ENCODE measurements around the gene SGCA. TPM values are rescaled to one million over a fixed set of nuclear protein-coding genes. Genes with fewer than 3 reads are reported as not detected.

SGCA gene
- total RNA-seq, 2 experiments from 2014 or later = not detected

DNA sequence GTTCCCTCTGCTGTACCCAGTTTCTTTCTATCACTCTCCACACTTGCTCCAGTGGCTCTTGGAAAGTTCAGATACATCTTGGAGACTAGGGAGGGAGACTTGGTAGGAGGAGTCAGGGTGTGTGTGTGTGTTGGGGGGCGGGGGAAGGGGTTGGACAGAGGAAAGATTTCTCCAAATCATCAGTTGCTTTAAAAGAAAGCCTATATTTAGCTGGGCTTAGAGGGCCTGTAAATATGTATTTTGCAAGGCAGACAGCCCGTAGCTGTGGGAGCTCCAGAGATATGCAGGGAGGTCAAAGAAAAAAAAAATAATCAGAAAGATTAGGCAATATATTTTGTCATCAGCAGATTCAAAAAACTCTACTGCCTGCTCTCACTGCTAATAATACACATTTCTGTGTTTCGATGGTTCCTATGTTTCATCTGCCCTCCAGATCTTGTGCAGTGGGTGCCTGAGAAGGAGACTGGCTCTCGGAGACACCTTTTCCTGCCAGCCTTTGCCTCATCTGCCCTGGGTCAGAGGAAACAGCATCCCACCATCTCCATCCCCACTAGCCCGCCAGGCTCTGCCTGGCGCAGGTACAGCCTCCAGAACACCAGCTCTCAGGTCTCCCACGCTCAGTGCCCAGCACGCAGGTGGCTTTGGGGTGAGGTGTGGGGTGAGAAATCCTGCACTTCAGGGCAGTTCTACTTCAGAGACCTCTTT lies 10.5 kb upstream of the SGCA start:
- POLR2A ChIA-PET = no interaction called here
- CTCF ChIA-PET = interaction anchor here (0.6 to 0.8 kb wide), 3 partner anchors 9 to 52 kb away, joined by 3 to 4 read pairs (median 3); no protein-coding TSS in a partner anchor

DNA sequence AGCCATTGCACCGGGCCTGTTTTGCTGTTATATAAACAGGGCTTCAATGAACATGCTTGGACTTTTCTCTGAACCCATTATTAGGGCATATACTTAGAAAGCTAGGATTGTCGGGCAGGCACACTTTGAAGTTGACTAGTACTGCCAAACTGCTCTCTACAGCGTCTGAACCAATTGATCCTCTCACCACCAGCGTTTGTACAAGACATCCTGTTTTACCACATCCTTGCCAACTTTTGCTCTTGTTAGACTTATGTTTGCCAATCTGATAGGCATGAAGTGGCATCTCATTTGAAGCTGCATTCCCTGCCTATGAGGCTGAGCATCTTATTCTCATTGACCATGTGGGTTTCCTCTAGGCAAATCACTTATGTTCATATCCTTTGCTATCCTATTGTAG lies 7.9 kb upstream of the SGCA start:
- POLR2A ChIA-PET = no interaction called here
- CTCF ChIA-PET = interaction anchor here (0.9 kb wide), 2 partner anchors 10 to 18 kb away, joined by 3 read pairs; no protein-coding TSS in a partner anchor

DNA sequence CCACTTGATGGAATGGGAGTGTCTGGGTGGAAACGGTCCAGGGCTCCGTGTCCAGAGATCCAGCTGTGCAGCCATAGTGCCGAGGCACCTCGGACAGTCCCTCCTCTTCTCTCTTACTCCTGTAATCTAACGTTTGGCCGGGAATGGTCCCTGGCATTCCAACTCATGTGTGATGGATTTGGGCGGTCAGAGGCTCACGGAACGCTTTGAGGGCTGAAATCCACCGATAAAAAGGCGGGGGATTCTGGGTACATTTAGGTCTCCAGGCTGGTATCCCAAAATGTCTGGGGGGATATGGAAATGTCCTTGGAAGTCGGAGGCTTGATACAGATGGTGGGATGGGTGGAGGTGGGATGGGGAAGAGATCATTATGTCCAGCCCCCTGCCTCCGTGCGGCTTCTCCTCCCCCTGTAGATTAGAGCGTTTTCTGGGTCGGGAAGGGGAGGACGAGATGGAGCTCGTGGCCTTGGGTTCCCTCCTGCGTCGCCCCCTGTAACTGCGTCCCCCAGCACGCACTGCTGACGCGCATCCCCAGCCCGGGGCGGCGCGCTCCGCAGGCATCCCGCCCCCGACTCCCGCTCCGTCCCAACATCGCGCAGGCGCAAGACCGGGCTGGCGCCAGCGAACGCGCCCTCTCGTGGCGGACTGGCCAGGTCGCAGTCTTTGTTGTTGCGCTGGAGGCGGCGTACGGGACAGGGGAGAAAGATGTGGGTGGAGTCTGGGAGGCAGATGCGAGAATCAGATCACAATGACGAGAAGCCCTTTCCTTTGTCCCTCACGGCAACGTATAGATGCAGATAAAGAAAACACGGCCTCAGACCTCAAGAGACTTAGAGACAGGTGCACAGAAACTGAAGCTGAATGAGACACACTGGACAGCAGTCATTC lies 4.5 kb upstream of the SGCA start:
- POLR2A ChIA-PET = interaction anchor here (0.5 to 2.3 kb wide), 4 partner anchors 9 to 264 kb away, joined by 3 to 16 read pairs (median 3); no protein-coding TSS in a partner anchor

DNA sequence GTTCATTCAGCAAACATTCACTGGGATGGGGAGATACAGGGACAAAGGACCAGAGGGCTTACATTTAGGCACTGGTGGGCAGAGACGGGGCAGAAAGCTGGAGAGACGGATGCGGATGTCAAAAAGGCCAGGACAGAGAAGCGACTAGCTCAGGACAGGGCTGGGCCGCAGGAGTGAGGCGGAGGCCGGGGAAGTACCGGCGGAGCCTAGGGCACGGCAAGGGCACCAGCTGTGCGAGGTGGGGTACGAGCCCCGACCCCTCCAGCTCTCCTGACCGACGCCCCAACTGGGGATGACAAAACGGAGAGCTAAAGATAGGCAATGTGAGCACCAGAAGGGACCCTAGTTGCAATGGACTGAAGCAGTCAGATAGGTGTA lies 3.9 kb upstream of the SGCA start:
- ChIA-PET POLR2A (interaction anchor here (0.6 to 2.3 kb wide), 2 partner anchors 10 to 134 kb away, joined by 3 to 16 read pairs; no protein-coding TSS in a partner anchor), CTCF (interaction anchor here (0.9 to 2.8 kb wide), 13 partner anchors 10 to 121 kb away, joined by 3 to 35 read pairs (median 9); partner anchors contain the start of gene PPP1R9B)

More for the DNA sequence above, 4.5 kb upstream of the SGCA start:
- CTCF ChIA-PET = interaction anchor here (0.7 to 2.8 kb wide), 17 partner anchors 9 to 121 kb away, joined by 3 to 35 read pairs (median 6); partner anchors contain the start of gene PPP1R9B

DNA sequence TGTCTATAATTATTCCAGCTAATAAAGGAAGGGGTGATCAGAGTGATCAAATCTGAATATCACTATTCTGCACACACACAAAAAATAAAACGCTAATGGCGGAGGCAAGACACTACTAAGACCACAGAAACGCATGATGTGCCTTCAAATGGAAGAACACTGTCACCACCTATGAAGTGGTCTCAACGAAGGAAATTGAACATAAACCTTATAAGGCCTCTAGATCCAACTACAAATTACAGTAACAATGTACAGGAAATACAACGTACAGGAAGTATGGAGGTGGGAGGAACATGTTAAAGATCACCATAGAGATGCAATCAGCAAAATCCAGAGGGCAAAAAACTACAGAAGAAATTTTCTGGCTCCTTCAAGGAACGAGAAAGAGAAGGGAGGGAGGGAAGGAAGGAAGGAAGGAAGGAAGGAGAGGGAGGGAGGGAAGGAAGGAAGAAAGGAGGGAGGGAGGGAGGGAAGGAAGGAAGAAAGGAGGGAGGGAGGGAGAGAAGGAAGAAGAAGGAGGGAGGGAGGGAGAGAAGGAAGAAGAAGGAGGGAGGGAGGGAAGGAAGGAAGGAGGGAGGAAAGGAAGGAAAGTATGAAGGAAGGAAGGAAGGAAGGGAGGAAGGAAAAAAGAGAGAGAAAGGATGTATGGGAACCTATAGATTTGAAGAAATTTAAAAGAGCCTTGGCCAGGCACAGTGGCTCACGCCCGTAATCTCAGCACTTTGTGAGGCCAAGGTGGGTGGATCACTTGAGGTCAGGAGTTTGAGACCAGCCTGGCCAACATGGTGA lies 3.1 kb upstream of the SGCA start:
- POLR2A ChIA-PET = interaction anchor here (2.3 kb wide), 1 partner anchor 11 kb away, joined by 16 read pairs; no protein-coding TSS in a partner anchor
- CTCF ChIA-PET = interaction anchor here (0.9 to 2.8 kb wide), 12 partner anchors 11 to 120 kb away, joined by 3 to 35 read pairs (median 10); partner anchors contain the start of gene PPP1R9B

DNA sequence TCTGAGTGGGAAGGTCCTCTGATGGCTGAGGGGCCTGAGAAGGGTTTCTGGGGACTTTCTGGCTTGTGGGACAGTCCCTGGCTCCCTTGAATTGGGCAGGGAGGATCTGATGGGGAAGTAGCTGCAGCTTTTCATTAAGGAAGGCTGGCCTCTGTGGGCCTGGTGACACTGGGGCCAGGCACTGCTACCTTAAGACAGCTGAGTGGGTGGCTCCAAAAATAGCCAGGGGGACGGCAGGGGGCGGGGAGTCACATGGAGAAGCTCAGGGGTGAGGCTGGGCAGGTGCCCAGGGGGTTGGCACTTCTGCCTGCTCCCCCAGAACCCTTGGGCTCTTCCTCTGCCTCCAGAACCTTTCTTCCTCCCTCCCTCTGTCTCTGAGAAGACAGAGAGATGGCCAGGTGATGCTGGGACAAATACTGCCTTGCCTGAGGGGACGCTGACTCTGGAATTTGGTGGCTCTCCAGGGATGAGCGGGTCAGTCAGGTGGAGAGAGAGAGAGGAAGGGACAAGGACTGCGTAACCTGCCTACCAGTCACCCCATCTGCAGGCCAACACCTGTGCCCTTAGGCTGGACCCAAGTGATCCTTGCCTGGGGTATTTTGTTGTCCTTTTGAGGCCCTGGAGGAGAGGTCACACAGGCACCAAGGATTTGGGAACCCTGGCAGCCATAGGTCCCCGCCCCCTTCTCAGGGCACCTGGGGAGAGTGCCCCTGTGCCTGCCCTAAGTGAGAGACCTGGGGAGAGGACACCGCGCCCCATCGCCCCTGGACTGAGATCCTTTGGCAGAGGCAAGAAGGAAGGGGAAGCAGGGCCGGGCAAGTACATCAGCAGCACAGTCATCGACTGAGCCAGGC lies 1.7 kb upstream of the SGCA start:
- POLR2A ChIA-PET = no interaction called here
- CTCF ChIA-PET = no interaction called here

DNA sequence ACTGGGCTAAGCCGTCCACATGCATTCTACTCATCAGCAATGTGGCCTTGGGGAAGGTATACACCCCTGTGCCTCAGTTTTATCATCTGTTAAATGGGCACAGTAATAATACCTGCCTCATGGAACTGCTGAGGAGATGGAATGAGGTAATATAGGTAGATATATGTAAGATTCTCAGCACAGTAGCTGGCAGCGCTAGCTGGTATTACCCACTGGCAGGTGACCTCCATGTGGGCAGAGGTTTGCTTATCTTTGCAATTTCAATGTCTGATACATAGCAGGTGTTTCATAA lies 1.2 kb upstream of the SGCA start:
- ChIA-PET CTCF (interaction anchor here (1.0 to 1.6 kb wide), 2 partner anchors 13 to 36 kb away, joined by 3 read pairs; no protein-coding TSS in a partner anchor), POLR2A (no interaction called here)

DNA sequence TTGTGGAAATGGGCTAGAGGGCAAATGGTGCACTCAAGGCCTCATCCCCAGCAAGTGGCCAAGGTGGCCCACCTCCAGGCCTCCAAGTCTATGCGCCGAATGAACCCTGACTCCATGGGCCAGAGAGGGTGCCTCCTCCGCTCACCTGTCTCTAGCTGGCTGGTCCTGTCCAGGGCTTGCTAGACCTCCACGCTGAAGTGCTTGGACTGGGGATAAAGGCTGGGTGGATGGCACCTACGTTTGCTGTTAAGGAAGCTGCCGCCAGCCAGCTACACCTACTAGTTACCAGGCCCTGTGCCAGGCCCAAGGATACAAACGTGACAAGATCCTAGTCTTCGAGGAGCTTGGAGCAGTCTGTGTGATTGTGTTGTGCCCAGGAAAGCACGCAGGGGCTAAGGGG lies 739 bp upstream of the SGCA start:
- POLR2A ChIA-PET = interaction anchor here (0.6 kb wide), 1 partner anchor 222 kb away, joined by 3 read pairs; no protein-coding TSS in a partner anchor
- CTCF ChIA-PET = interaction anchor here (0.7 to 1.6 kb wide), 5 partner anchors 13 to 71 kb away, joined by 3 to 4 read pairs (median 3); partner anchors contain the start of gene PPP1R9B

DNA sequence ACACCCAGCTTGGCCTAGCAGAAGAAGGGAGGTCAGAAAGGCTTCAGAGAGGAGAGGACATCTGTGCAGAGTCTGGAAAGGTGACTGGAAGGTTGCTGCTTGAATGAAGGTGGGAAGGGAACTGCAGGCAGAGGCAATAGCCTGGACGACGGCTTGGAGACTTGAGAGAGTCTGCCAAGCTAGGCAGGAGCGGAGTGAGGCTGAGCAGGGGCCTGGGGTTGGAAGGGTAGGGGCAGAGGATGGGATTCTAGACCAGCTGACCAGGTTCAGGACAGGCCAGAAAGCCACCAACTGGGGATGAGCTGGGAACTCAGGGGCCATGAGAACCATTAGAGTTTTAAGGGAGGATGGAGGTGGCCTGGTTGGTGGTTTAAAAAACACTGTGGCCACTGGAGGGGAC lies 339 bp upstream of the SGCA start:
- ChIA-PET POLR2A (interaction anchor here (0.6 kb wide), 1 partner anchor 222 kb away, joined by 3 read pairs; no protein-coding TSS in a partner anchor), CTCF (interaction anchor here (0.7 to 1.6 kb wide), 5 partner anchors 14 to 71 kb away, joined by 3 to 4 read pairs (median 3); partner anchors contain the start of gene PPP1R9B)

DNA sequence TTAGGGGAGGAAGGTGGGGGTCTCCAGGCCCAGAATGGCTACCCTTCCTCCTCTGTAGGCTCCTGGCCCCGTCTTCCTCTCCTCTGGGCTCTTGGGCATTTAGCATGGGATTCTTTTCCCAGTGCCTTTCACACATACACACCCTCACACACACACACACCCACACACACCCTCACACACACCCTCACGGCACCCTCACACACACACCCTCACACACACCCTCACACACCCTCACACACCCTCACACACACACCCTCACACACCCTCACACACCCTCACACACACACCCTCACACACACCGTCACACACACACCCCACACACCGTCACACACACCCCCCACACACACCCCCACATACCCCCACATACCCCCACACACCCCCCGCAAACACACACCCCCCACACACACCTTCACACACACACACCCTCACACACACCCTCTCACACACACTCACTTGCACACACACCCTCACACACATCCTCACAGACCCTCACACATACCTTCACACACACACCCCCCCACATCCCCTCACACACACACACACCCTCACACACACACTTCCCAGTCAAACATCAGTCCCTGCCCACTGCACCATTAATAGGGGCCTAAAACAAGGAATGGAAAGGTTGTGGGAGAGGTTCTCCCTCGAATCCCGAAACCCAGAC lies 845 bp downstream of the SGCA start:
- ChIA-PET POLR2A (no interaction called here), CTCF (interaction anchor here (0.6 to 1.6 kb wide), 2 partner anchors 13 to 15 kb away, joined by 3 read pairs; no protein-coding TSS in a partner anchor)

DNA sequence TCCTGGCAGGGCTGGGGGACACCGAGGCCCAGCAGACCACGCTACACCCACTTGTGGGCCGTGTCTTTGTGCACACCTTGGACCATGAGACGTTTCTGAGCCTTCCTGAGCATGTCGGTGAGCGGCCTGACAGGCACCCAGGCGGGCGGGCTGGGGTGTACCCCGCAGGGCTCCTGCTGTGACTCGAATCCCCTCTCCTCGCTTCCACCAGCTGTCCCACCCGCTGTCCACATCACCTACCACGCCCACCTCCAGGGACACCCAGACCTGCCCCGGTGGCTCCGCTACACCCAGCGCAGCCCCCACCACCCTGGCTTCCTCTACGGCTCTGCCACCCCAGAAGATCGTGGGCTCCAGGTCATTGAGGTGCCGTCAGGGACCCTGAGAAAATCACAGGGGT lies 1.6 kb downstream of the SGCA start:
- ChIA-PET POLR2A (interaction anchor here (0.6 kb wide), 1 partner anchor 17 kb away, joined by 6 read pairs; the partner anchor contains the start of gene PPP1R9B), CTCF (interaction anchor here (0.6 kb wide), 1 partner anchor 12 kb away, joined by 3 read pairs; no protein-coding TSS in a partner anchor)

DNA sequence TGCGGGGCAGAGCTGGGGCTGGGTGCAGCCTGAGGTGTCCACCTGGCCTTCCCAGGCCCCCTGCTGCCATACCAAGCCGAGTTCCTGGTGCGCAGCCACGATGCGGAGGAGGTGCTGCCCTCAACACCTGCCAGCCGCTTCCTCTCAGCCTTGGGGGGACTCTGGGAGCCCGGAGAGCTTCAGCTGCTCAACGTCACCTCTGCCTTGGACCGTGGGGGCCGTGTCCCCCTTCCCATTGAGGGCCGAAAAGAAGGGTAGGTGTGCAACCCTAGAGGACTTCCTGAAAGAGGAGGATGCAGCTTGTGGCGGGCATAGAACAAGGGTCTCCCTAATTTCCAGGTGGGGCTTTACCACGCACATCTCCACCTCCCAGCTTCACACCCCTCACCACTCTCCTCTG lies 2.5 kb downstream of the SGCA start:
- CTCF ChIA-PET = interaction anchor here (0.6 to 2.5 kb wide), 6 partner anchors 13 to 120 kb away, joined by 3 to 12 read pairs (median 4); no protein-coding TSS in a partner anchor
- POLR2A ChIA-PET = no interaction called here

DNA sequence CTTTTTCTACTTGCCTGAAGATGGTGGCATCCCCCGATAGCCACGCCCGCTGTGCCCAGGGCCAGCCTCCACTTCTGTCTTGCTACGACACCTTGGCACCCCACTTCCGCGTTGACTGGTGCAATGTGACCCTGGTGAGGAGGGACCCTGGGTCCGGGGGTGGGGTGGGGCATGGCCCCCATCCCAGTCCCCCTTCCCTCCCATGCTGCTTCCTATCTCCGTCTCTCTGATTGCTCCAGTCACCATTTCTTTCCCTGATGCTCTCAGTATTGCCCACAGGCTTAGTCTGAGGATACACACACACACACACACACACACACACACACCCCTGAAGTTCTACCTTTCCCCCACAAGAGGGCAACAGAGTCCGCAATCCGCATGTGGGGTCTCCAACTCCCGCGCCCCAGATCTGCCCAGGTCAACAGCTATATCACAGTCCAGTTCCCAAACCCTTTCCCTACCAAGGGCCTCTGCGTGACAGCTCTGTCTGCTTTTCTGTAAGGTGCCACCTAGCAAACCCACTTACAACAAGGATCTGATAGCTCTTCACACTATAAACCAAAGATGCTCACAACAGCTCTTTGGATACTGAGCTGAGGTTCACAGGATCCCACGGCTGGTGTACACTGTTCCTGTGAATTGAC lies 3.4 kb downstream of the SGCA start:
- CTCF ChIA-PET = interaction anchor here (0.6 to 2.5 kb wide), 22 partner anchors 9 to 228 kb away, joined by 3 to 18 read pairs (median 5); partner anchors contain the start of genes COL1A1, LRRC59, SAMD14 and XYLT2
- POLR2A ChIA-PET = interaction anchor here (0.6 kb wide), 1 partner anchor 22 kb away, joined by 3 read pairs; no protein-coding TSS in a partner anchor

DNA sequence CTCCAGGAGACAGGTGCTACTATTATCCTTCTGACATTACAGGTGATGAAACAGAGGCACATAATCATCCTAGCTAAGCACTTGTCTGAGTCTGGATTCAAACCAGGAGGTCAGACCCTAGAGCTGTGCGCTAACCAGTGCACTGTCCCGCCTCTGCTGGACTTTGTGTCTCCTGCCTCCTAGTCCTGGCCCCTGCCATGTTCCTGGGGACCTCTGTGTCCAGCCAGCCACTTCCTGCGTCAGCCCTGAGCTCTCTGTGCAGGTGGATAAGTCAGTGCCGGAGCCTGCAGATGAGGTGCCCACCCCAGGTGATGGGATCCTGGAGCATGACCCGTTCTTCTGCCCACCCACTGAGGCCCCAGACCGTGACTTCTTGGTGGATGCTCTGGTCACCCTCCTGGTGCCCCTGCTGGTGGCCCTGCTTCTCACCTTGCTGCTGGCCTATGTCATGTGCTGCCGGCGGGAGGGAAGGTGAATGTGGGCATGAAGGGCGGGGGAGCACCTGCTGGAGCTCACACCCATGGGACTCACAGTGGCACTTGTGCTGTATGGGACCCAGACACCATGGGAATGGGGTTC lies 4.2 kb downstream of the SGCA start:
- POLR2A ChIA-PET = interaction anchor here (0.6 kb wide), 1 partner anchor 21 kb away, joined by 3 read pairs; no protein-coding TSS in a partner anchor
- CTCF ChIA-PET = interaction anchor here (0.6 to 2.5 kb wide), 22 partner anchors 8 to 228 kb away, joined by 3 to 18 read pairs (median 5); partner anchors contain the start of genes COL1A1, LRRC59, SAMD14 and XYLT2

DNA sequence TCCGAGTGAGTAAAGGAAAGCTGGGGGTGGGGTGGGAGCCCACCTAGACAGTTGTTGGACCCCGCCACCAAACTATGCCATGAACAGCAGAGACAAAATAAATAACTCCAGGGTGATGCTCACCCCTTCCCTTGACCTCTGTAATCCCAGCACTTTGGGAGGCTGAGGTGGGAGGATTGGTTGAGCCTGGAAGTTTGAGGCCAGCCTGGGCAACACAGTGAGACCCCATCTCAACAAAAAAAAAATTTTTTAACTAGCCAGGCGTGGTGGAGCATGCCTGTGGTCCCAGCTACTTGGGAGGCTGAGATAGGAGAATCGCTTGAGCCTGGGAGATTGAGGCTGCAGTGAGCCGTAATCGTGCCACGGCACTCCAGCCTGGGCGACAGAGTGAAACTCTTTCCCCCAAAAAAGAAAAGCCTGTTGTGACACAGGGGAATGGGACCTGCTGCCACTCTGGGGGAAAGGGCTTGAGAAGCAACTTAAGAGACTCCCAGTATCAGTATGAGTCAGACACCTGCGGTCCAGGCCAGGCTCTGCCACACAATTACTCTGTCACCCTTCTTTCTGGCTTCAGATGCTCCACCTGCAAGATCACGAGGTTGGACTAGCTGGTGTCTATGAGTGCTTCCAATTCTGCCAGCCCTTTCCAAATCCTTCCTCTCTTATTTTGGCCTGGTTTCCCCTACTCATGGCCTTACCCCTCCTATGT lies 5.0 kb downstream of the SGCA start:
- ChIA-PET CTCF (interaction anchor here (1.1 to 2.5 kb wide), 5 partner anchors 18 to 76 kb away, joined by 3 to 18 read pairs (median 7); partner anchors contain the start of gene COL1A1), POLR2A (no interaction called here)

Measured in activated CD8-positive, alpha-beta memory T cell treated with anti-CD3 and anti-CD28 coated beads for 36 hours (primary cell).